HUES64 (cell line): ENCODE results near the gene CD1C.
"Not testable (repeated sequence)": the region's sequence is repeated elsewhere in the genome, so short reads cannot be mapped to it uniquely, and the experiment has no call there.

Source experiments
- H3K27ac ChIP-seq: 2 replicates; pipeline ENCODE4 v1.7.0; 2013; ENCODE audit warnings: low read depth, low read length, inconsistent platforms
- H3K27me3 ChIP-seq: 2 replicates; pipeline ENCODE4 v1.6.1; 2013; ENCODE audit warnings: mild to moderate bottlenecking, low read length; ENCODE audit not compliant: insufficient read depth
- H3K36me3 ChIP-seq: 2 replicates; pipeline ENCODE4 v1.6.1; 2013; ENCODE audit warnings: mild to moderate bottlenecking, low read length; ENCODE audit not compliant: insufficient read depth
- H3K4me1 ChIP-seq: 2 replicates; pipeline ENCODE4 v1.6.1; 2013; ENCODE audit warnings: mild to moderate bottlenecking, low read length, moderate library complexity; ENCODE audit not compliant: insufficient read depth
- H3K4me3 ChIP-seq: 2 replicates; pipeline ENCODE4 v1.5.1; 2013; ENCODE audit warnings: mild to moderate bottlenecking, low read length, moderate library complexity
- H3K9ac ChIP-seq: 2 replicates; pipeline ENCODE4 v1.6.1; 2013; ENCODE audit warnings: mild to moderate bottlenecking, low read depth, low read length
- H3K9me3 ChIP-seq: 2 replicates; pipeline ENCODE4 v1.6.1; 2013; ENCODE audit warnings: low read depth, low read length; ENCODE audit not compliant: insufficient read depth
- WGBS: fragments of 150-250, 120-280 bp; methylation state at CpG from one replicate; pipeline ENCODE4 v1.1.7; 2013; ENCODE audit warnings: missing lambda C conversion rate; 5-methylcytosine and 5-hydroxymethylcytosine counted together

CD1C gene

GRCh38 chr1:158282421-158282820 is 7.3 kb upstream of the CD1C start:
- not testable (repeated sequence) for H3K4me3 ChIP-seq, H3K27ac ChIP-seq, H3K9ac ChIP-seq, H3K27me3 ChIP-seq, H3K36me3 ChIP-seq, H3K4me1 ChIP-seq
- peaks cover 15% of the 10 kb centered on the region for H3K9me3 ChIP-seq
- 81% methylated on average over 2 of the region's 2 CpGs for WGBS

DNA sequence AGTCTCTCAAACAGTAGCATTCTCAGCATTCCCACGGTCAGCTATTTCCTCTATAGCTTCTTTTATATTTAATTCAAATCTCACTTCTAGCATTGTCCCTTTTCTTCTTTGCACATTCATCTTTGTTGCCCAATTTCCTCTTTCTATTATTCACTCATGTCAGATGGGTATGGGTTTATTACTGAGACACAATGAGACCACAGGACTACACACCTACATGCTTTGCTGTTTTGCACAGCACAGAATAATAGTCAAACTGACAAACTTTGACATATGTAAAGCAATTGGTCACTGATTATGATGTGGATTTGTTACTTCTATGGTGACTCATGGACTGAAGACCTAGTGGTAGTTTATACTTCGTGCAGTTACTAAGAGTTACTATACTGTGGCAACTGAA is 5.8 kb upstream of the CD1C start:
- Histone ChIP-seq H3K4me1 (peaks cover 8% of the 10 kb centered on the region; the same call in 1 of the 2 replicates), H3K4me3 (no peak overlapping the region)
- 76% methylated on average over 2 of the region's 2 CpGs for WGBS

GRCh38 chr1:158285756-158286241 is 3.9 kb upstream of the CD1C start:
- Histone ChIP-seq H3K36me3 (no peaks in the 10 kb centered on the region), H3K9me3 (peaks cover 4% of the 10 kb centered on the region; the same call in 1 of the 2 replicates), H3K27ac (no peak overlapping the region), H3K4me1 (peaks cover 8% of the 10 kb centered on the region; the same call in 1 of the 2 replicates), H3K4me3 (no peak overlapping the region), H3K27me3 (no peaks in the 10 kb centered on the region), H3K9ac (no peak overlapping the region)
- WGBS, result 84% methylated on average over 7 of the region's 7 CpGs

More for the DNA sequence above, 5.8 kb upstream of the CD1C start:
- no peak overlapping the region for H3K27ac ChIP-seq
- no peaks in the 10 kb centered on the region for H3K27me3 ChIP-seq
- H3K9me3 ChIP-seq, result peaks cover 15% of the 10 kb centered on the region
- H3K9ac ChIP-seq, result no peak overlapping the region
- H3K36me3 ChIP-seq, result no peaks in the 10 kb centered on the region

DNA sequence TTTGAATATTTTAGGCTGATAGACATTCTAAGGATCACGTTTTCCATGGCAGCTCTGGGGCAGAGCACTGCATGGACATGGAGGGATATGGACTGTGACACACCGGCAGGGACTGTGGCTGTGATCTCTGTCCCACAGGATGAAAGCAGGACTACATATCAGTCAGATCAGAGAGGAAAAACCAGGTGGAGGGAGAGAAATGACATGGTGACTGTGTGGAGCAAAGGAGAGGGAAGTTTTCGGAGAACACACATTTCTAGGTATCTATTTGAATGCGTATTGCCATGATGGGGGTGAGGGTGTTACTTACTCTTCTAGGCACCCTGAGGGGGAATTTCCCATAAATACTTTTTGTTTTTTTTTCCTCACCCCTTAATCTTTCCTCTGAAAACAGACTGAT is 3.2 kb upstream of the CD1C start:
- Histone ChIP-seq H3K9ac (no peak overlapping the region), H3K36me3 (no peaks in the 10 kb centered on the region), H3K4me3 (no peak overlapping the region), H3K27me3 (no peaks in the 10 kb centered on the region), H3K4me1 (peaks cover 8% of the 10 kb centered on the region; the same call in 1 of the 2 replicates), H3K9me3 (no peaks in the 10 kb centered on the region), H3K27ac (no peak overlapping the region)
- 88% methylated on average over 4 of the region's 4 CpGs for WGBS

GRCh38 chr1:158286941-158287346 is 2.8 kb upstream of the CD1C start:
- Histone ChIP-seq H3K27ac (no peak overlapping the region), H3K36me3 (no peaks in the 10 kb centered on the region), H3K4me3 (no peak overlapping the region), H3K9ac (no peak overlapping the region), H3K27me3 (no peaks in the 10 kb centered on the region), H3K4me1 (peaks cover 8% of the 10 kb centered on the region; the same call in 1 of the 2 replicates), H3K9me3 (no peaks in the 10 kb centered on the region)
- 92% methylated on average over 1 of the region's 1 CpG for WGBS

DNA sequence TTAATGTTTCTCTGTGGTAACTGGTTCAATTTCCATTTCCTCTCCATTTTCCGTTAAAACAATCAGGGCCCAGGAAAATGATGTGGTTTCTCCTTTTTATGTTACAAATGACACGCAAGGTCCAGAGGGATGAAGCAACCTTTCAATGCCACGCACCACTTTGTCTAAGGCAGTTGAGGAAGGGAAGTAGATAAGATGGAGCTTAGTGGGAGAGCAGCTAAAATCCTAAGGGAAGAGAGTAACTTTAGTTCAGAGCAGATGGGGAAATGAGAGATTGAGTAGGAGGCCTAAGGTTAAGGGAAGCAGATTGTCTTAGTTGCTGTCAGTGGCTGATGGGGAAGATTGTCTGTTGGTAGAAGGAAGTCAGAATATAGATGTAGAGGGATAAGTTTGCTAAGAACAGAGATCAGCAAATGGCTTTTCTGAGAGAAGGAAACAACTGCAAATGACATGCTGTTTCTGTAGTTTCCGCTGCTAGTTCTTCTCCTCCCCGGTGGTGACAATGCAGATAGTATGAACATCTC is 660 bp downstream of the CD1C start:
- H3K9me3 ChIP-seq, result no peaks in the 10 kb centered on the region
- H3K27me3 ChIP-seq, result no peaks in the 10 kb centered on the region
- no peak overlapping the region for H3K9ac ChIP-seq
- WGBS, result 97% methylated on average over 5 of the region's 5 CpGs
- no peaks in the 10 kb centered on the region for H3K36me3 ChIP-seq
- no peaks in the 10 kb centered on the region for H3K4me1 ChIP-seq
- no peak overlapping the region for H3K27ac ChIP-seq
- H3K4me3 ChIP-seq, result no peak overlapping the region

GRCh38 chr1:158295791-158296190 is 6.1 kb downstream of the CD1C start:
- H3K36me3 ChIP-seq, result no peaks in the 10 kb centered on the region
- WGBS, result 95% methylated on average over 2 of the region's 2 CpGs
- H3K9ac ChIP-seq, result no peak overlapping the region
- no peak overlapping the region for H3K27ac ChIP-seq
- H3K4me1 ChIP-seq, result no peaks in the 10 kb centered on the region
- no peaks in the 10 kb centered on the region for H3K9me3 ChIP-seq
- no peaks in the 10 kb centered on the region for H3K27me3 ChIP-seq
- H3K4me3 ChIP-seq, result no peak overlapping the region

DNA sequence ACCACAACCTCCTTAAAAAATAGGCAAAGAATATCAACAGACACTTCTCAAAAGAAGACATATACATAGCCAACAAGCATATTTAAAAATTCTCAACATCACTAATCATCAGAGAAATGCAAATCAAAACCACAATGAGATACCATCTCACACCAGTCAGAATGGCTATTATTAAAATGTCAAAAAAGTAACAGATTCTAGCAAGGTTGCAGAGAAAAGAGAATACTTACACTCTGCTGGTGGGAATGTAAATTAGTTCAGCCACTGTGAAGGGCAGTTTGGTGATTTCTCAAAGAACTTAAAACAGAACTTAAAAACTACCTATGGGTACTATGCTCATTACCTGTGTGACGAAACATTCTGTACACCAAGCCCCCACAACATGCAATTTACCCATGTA is 20.9 kb downstream of the CD1C start:
- Histone ChIP-seq H3K9me3 (no peaks in the 10 kb centered on the region; the same call in 1 of the 2 replicates), H3K4me1 (no peaks in the 10 kb centered on the region), H3K9ac (no peak overlapping the region), H3K4me3 (no peak overlapping the region), H3K27ac (no peak overlapping the region), H3K27me3 (no peaks in the 10 kb centered on the region), H3K36me3 (no peaks in the 10 kb centered on the region)
- 89% methylated on average over 1 of the region's 1 CpG for WGBS

- Histone ChIP-seq H3K4me1 (no peaks in the 10 kb centered on the region), H3K4me3 (no peak overlapping the region), H3K36me3 (no peaks in the 10 kb centered on the region), H3K9me3 (no peaks in the 10 kb centered on the region; the same call in 1 of the 2 replicates), H3K9ac (no peak overlapping the region), H3K27ac (no peak overlapping the region), H3K27me3 (no peaks in the 10 kb centered on the region)
- WGBS, result 92% methylated on average over 1 of the region's 2 CpGs
These were observed 21.3 kb downstream of the CD1C start for GRCh38 chr1:158311066-158311465.

DNA sequence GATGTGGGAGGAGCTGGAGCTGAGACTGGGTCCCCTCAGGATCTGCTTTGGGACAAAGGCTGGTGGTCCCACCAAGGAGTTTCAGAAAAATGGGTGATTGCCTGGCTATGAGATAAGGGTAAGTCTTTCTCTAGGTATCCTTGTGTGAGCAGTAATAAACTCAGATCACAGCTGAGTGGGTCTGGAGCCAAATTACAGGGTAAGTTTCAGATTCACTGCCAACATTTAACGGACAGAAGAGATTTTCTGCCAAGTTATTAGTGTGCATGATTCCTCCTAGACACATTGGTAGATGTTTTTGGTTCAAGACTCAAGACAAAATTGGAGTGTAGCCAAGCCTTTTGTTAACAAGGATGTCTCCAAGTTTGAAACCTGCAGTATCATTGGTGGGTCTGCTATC is 34.1 kb downstream of the CD1C start:
- no peak overlapping the region for H3K9ac ChIP-seq
- WGBS, result 92% methylated on average over 1 of the region's 1 CpG
- no peak overlapping the region for H3K4me3 ChIP-seq
- H3K27me3 ChIP-seq, result no peaks in the 10 kb centered on the region
- no peaks in the 10 kb centered on the region for H3K9me3 ChIP-seq
- H3K4me1 ChIP-seq, result no peaks in the 10 kb centered on the region
- H3K36me3 ChIP-seq, result no peaks in the 10 kb centered on the region
- no peak overlapping the region for H3K27ac ChIP-seq

- H3K9ac ChIP-seq, result no peak overlapping the region
- no peaks in the 10 kb centered on the region for H3K4me1 ChIP-seq
- H3K4me3 ChIP-seq, result no peak overlapping the region
- WGBS, result 98% methylated on average over 4 of the region's 4 CpGs
- no peaks in the 10 kb centered on the region for H3K9me3 ChIP-seq
- H3K27me3 ChIP-seq, result no peaks in the 10 kb centered on the region
- no peaks in the 10 kb centered on the region for H3K36me3 ChIP-seq
- no peak overlapping the region for H3K27ac ChIP-seq
These were observed 34.7 kb downstream of the CD1C start for GRCh38 chr1:158324395-158324794.

DNA sequence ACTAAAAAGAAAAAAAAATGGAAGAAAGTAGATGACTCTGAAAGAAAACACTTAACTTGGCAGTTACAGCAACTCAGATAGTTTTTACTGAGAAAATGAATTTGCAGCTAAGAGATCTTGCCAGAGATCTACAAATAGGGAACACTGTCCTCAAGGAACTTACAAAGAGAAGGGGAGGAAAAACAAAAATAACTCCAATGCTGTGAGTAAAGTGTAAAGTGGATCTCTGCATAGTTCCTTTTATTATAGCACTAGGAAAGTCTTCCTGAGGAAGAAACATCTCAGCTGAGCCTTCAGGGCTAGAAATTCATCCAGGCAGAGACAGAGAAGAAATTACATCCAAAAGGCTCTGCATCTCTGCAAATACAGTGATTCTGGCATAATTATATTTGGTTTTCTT is 37.8 kb downstream of the CD1C start:
- H3K27ac ChIP-seq, result no peak overlapping the region
- H3K27me3 ChIP-seq, result no peaks in the 10 kb centered on the region
- no peak overlapping the region for H3K4me3 ChIP-seq
- no peaks in the 10 kb centered on the region for H3K9me3 ChIP-seq
- no peaks in the 10 kb centered on the region for H3K4me1 ChIP-seq
- no peaks in the 10 kb centered on the region for H3K36me3 ChIP-seq
- H3K9ac ChIP-seq, result no peak overlapping the region
